Peyer's patch (tissue), 4 donors: ENCODE data around the gene FRMPD4.

ENCODE experiments used
- CTCF ChIP-seq, 6 experiments: fragments of 450-650 bp in 4 of 6; fragments of 200-600 bp in 2 of 6; sonication (generic) in 1 of 6; IDR thresholded peaks; one replicate each; pipeline ENCODE4 v1.5.1; 2017 to 2019; ENCODE audit warnings: antibody characterized with exemption in 6 of 6, mild to moderate bottlenecking in 3 of 6, moderate library complexity in 1 of 6
- POLR2A ChIP-seq, 2 donors: fragments of 450-650 bp; IDR thresholded peaks; one replicate each; pipeline ENCODE4 v1.5.1; 2017; ENCODE audit warnings: antibody characterized with exemption in 2 of 2, mild to moderate bottlenecking in 2 of 2, moderate library complexity in 2 of 2

DNA sequence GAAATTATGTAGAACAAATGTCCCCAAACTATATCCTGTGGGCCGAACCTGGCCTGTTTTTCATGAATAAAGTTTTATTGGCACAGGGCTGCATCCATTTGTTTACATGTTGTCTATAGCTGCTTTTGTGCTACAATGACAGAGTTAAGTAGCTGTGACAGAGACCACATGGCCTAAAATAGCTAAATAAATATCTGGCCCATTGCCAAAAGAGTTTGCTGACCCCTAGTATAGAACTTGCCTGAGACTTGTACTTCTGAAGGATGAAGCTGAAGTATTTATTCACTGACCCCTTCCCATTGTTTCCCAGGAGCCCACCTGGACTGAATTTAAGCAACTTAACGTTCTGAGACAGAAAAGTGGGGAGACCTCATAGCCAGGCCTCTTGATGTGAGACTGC is 325.6 kb downstream of the FRMPD4 start:
- TF ChIP-seq POLR2A (IDR thresholded peaks at IDR 0.05) (no peak), CTCF (IDR thresholded peaks at IDR 0.05) (no peak)
